WTC11 (cell line): ENCODE results near the gene PI4KA.

Source experiments
- ATF2 ChIP-seq: sonication (generic); formaldehyde crosslinking; IDR thresholded peaks from 2 replicates; pipeline ENCODE4 v1.8.1; 2022; ENCODE audit warnings: low read depth, missing genetic modification reagents, borderline replicate concordance
- CTCF ChIP-seq: fragments of 200-600 bp; IDR thresholded peaks from 2 replicates; pipeline ENCODE4 v1.8.0; 2022; ENCODE audit warnings: antibody characterized with exemption

DNA sequence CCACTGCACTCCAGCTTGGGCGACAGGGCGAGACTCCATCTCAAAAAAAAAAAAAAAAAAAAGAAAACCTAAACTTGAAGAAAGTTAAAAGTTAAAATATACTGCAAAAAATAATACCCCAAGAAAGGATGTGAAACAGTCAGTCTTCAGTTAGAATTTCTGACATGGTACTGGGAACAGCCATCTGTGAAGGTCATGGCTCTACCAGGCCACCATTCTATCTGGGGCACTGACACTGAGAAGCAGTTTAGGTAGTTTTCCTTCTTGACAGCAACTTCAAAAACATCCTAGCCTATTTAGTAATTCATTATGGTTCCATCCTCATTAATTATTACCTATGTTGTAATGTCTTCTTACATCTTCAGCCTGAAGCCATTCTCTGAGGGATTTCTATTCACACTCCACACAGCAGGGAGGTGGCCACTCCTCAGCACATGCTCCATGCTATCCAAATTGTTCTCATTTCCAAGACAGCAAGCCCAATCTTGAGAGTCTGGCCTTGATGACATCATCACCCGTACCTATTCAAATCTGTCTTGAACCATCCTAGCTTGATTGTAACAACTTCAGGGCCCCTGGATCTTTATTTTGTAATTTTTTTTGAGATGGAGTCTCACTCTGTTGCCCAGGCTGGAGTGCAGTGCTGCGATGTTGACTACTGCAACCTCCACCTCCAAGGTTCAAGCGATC, 46.5 kb downstream of the PI4KA start:
- TF ChIP-seq CTCF (no peak), ATF2 (CRISPR knock-in tag) (no peak)
